Measurements from ENCODE around the gene NECAB3. TPM values are rescaled to one million over a fixed set of nuclear protein-coding genes. Genes with fewer than 3 reads are reported as not detected.

Gene NECAB3
- total and polyA plus RNA-seq, 4 donors, result 10.5 to 14.8 (median 11.1) TPM

- no peak overlapping the region for H3K9ac ChIP-seq (ENCODE audit: low read depth in 1 of 2, low read length in 2 of 2)
- H3K27me3 ChIP-seq (ENCODE audit: control insufficient read depth in 4 of 4, insufficient read depth in 4 of 4, low read length in 3 of 4), result no peaks in the 10 kb centered on the region
- H3K4me1 ChIP-seq (ENCODE audit: control insufficient read depth in 4 of 4, insufficient read depth in 4 of 4, low read length in 3 of 4), result no peaks in the 10 kb centered on the region
- WGBS, result 96% methylated on average over 5 of the region's 5 CpGs
- no peak overlapping the region for H3K27ac ChIP-seq (ENCODE audit: low read depth in 1 of 2, low read length in 2 of 2)
- TF ChIP-seq MAX (IDR thresholded peaks at IDR 0.05) (no peak), NR2F2 (IDR thresholded peaks at IDR 0.05) (no peak), ZBTB33 (IDR thresholded peaks at IDR 0.05) (no peak), FOXA1 (IDR thresholded peaks at IDR 0.05) (no peak), HNF4A (conservative IDR thresholded peaks at IDR 0.05) (no peak), CTCF (IDR thresholded peaks at IDR 0.05; ENCODE audit: low read depth, low read length, missing input control) (no peak), RAD21 (IDR thresholded peaks at IDR 0.05) (no peak), REST (IDR thresholded peaks at IDR 0.05) (no peak), ATF3 (IDR thresholded peaks at IDR 0.05) (no peak), EGR1 (IDR thresholded peaks at IDR 0.05; ENCODE audit: low read depth in 2 of 2) (no peak), TAF1 (conservative IDR thresholded peaks at IDR 0.05) (no peak), HNF4G (IDR thresholded peaks at IDR 0.05) (no peak), YY1 (IDR thresholded peaks at IDR 0.05) (no peak), RXRA (IDR thresholded peaks at IDR 0.05) (no peak), JUND (IDR thresholded peaks at IDR 0.05) (no peak)
- DNase-seq (ENCODE audit: low spot score), result no peak
- no peak overlapping the region for H3K4me3 ChIP-seq (ENCODE audit: low read depth in 1 of 3, low read length in 3 of 3)
- peaks cover 1 to 50% (median 16%) of the 10 kb centered on the region in 4 donors for H3K36me3 ChIP-seq (ENCODE audit: control insufficient read depth in 4 of 4, insufficient read depth in 3 of 4, low read depth in 1 of 4, low read length in 3 of 4)
- H3K9me3 ChIP-seq (ENCODE audit: control insufficient read depth in 4 of 4, low read length in 3 of 4), result no peaks in the 10 kb centered on the region
Observed at GRCh38 chr20:33629979-33630378, 44.2 kb downstream of the NECAB3 start.

- Histone ChIP-seq H3K9ac (ENCODE audit: low read depth in 1 of 2, low read length in 2 of 2) (no peak overlapping the region), H3K9me3 (ENCODE audit: control insufficient read depth in 4 of 4, low read length in 3 of 4) (no peaks in the 10 kb centered on the region), H3K4me1 (ENCODE audit: control insufficient read depth in 4 of 4, insufficient read depth in 4 of 4, low read length in 3 of 4) (no peaks in the 10 kb centered on the region), H3K27ac (ENCODE audit: low read depth in 1 of 2, low read length in 2 of 2) (no peak overlapping the region), H3K4me3 (ENCODE audit: low read depth in 1 of 3, low read length in 3 of 3) (no peak overlapping the region), H3K27me3 (ENCODE audit: control insufficient read depth in 4 of 4, insufficient read depth in 4 of 4, low read length in 3 of 4) (no peaks in the 10 kb centered on the region), H3K36me3 (ENCODE audit: control insufficient read depth in 4 of 4, insufficient read depth in 3 of 4, low read depth in 1 of 4, low read length in 3 of 4) (peaks cover 1 to 54% (median 17%) of the 10 kb centered on the region in 4 donors)
- no peak for DNase-seq (ENCODE audit: low spot score)
- 98% methylated on average over 10 of the region's 10 CpGs for whole genome bisulfite sequencing
- no peak for TF ChIP-seq TAF1 (conservative IDR thresholded peaks at IDR 0.05)
Observed at GRCh38 chr20:33629533-33629932, 44.7 kb downstream of the NECAB3 start.
